SJCRH30 (cell line): ENCODE measurements around the gene TST. TPM values are rescaled to one million over a fixed set of nuclear protein-coding genes. Genes with fewer than 3 reads are reported as not detected.
A peak's percentile ranks its signal among the peaks of the same experiment; 100 is the strongest.

Experiments used
- DNase-seq, 2 experiments: peaks; one replicate each; pipeline ENCODE4 v3.0.0-alpha.2; 2015 to 2020
- H3K27ac ChIP-seq: fragments of 250-450 bp; sonication (Bioruptor Pico); 2 replicates; pipeline ENCODE4 v1.5.1; 2020; ENCODE audit warnings: mild to moderate bottlenecking, moderate library complexity
- H3K27me3 ChIP-seq: fragments of 250-450 bp; sonication (Bioruptor Pico); 2 replicates; pipeline ENCODE4 v1.5.1; 2020; ENCODE audit warnings: mild to moderate bottlenecking, moderate library complexity
- H3K36me3 ChIP-seq: fragments of 250-450 bp; sonication (Bioruptor Pico); 2 replicates; pipeline ENCODE4 v1.5.1; 2020; ENCODE audit warnings: mild to moderate bottlenecking, moderate library complexity
- H3K4me1 ChIP-seq: fragments of 250-450 bp; sonication (Bioruptor Pico); 2 replicates; pipeline ENCODE4 v1.5.1; 2020; ENCODE audit warnings: mild to moderate bottlenecking, moderate library complexity
- H3K4me3 ChIP-seq: fragments of 250-450 bp; sonication (Bioruptor Pico); 2 replicates; pipeline ENCODE4 v1.5.1; 2020; ENCODE audit warnings: mild to moderate bottlenecking, moderate library complexity
- H3K9me3 ChIP-seq: fragments of 250-450 bp; sonication (Bioruptor Pico); replicated peaks from 2 replicates; pipeline ENCODE4 v1.5.1; 2020; ENCODE audit warnings: mild to moderate bottlenecking, moderate library complexity
- total RNA-seq: library from RNA; depleted of rRNA; stranded (reverse); fragments of >200 nt; shearing (Covaris generic); gene quantifications from 2 replicates; pipeline ENCODE4 v1.2.3, GENCODE V29; 2014; rRNA removed

Gene TST
- total RNA-seq: 5.4 and 5.7 TPM in 2 replicates

DNA sequence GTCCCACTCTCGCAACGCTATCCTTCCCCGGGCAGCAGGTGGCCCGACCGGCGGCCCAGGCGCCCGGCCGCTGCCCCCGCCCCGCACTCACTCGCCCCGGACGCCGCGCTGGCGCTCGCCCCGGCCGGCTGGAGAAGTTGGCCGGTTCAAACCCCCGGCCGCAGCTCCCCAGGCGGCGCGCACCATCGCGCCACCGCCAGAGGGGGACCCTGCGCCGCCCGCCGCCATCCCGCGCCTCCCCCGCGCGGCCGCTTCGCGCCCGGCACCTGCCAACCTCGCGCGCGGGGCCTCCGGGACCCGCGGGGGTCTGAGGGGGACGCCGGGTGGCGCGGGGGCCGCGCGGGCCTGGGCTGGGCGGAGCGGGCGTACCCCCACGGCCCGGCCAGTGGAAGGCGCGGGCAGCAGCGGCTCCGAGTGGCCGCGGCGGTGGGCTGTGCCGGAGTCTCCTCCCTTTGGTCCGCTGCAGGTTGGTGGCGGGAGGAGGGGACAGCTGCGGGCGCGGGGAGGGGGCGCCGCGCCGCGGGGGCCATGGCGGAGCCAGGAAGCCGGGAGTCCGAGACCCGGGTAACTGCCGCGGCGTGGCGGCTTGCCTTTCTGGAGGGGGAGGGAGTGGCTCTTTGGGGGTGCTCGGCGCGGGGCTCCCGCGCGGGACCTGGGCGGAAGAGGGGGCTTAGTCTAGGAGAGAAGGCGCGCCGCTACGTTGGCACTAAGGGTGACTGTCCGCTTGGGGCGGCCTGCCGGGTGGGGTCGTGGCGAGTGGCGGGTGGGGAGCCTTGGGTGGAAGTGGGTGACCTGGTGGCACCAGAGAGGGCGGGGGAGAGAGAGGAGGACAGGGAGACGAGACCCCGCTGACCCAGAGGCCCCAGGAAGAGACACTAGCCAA, at the start of gene TST, which contains the start of gene MPST:
TST (minus strand) TSS at position 139 of the 883 bp plus-strand sequence. CDS start 715 bp downstream, outside the sequence.
MPST (plus strand) TSS at position 434 of the 883 bp plus-strand sequence; CDS start at position 529, 95 bp downstream.
- DNase-seq: peak; percentile 74 to 76
- Histone ChIP-seq H3K9me3 (no peaks in the 10 kb centered on the region), H3K27ac (peak within 1 kb of the TSS; percentile 80)

GRCh38 chr22:37068859-37069258, 49.6 kb upstream of the TST start:
- no peaks in the 10 kb centered on the region; the same call in 1 of the 2 replicates for H3K27me3 ChIP-seq

More for the DNA sequence above, at the start of gene TST, which contains the start of gene MPST:
- Histone ChIP-seq H3K36me3 (no peaks in the 10 kb centered on the region), H3K4me1 (no peaks in the 10 kb centered on the region; the same call in 1 of the 2 replicates), H3K27me3 (no peaks in the 10 kb centered on the region), H3K4me3 (peak within 1 kb of the TSS; percentile 99)

GRCh38 chr22:37067428-37067827, 48.2 kb upstream of the TST start:
- Histone ChIP-seq H3K4me1 (no peaks in the 10 kb centered on the region), H3K4me3 (no peak overlapping the region), H3K9me3 (no peaks in the 10 kb centered on the region), H3K27ac (no peak overlapping the region), H3K27me3 (no peaks in the 10 kb centered on the region; the same call in 1 of the 2 replicates), H3K36me3 (no peaks in the 10 kb centered on the region)
- DNase-seq: no peak

More at GRCh38 chr22:37068859-37069258, 49.6 kb upstream of the TST start:
- H3K4me1 ChIP-seq: no peaks in the 10 kb centered on the region
- no peaks in the 10 kb centered on the region for H3K36me3 ChIP-seq
- H3K4me3 ChIP-seq: no peak overlapping the region
- no peak overlapping the region for H3K27ac ChIP-seq
- DNase-seq: no peak
- H3K9me3 ChIP-seq: no peaks in the 10 kb centered on the region

- Histone ChIP-seq H3K4me1 (no peaks in the 10 kb centered on the region), H3K9me3 (no peaks in the 10 kb centered on the region), H3K36me3 (no peaks in the 10 kb centered on the region), H3K27ac (no peak overlapping the region), H3K27me3 (no peaks in the 10 kb centered on the region; the same call in 1 of the 2 replicates), H3K4me3 (no peak overlapping the region)
- DNase-seq: no peak
Measured at GRCh38 chr22:37065961-37066360, 46.7 kb upstream of the TST start.

DNA sequence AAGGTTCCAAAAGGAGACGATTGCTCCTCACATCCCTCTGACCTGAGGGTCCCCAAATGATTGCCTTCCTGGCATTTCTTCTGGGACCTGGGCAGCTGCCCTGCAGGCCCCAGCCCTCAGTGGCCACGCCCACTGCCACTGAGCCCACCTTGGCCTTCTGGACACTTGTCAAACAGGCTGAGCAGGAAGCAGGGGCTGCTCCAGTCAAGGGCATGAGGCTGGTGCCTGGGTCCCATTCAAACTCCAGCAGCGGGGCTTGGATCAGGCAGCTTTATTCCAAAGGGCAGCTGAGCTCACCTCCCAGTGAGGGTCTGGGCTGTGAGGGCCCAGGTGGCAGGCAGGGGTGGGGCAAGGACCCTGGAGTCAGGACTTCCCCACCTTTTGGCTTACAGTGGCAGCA, 45.9 kb upstream of the TST start:
- no peak for DNase-seq
- no peak overlapping the region for H3K4me3 ChIP-seq
- no peaks in the 10 kb centered on the region for H3K9me3 ChIP-seq
- H3K4me1 ChIP-seq: no peaks in the 10 kb centered on the region
- H3K27ac ChIP-seq: no peak overlapping the region
- no peaks in the 10 kb centered on the region; the same call in 1 of the 2 replicates for H3K27me3 ChIP-seq
- no peaks in the 10 kb centered on the region for H3K36me3 ChIP-seq

DNA sequence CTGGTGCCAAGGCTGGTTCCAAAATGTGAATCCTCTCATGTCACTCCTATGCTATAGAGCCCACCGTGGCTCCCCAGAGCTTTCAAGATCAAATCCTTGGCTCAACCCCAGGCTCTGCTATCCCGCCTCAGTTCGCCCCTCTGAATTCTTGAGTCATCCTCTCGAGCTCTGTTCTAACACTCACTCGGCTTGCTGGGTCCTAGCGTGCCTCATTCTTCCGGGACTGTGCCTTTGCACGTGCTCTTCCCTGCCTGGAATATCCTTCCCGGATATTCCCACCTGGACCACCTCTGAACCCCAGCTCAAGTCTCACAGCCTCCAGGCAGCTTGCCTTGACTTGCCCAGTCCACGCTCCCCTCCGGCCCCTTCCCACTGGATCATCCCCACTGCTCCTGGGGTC, 45.3 kb upstream of the TST start:
- Histone ChIP-seq H3K4me1 (no peaks in the 10 kb centered on the region), H3K27me3 (no peaks in the 10 kb centered on the region; the same call in 1 of the 2 replicates), H3K9me3 (no peaks in the 10 kb centered on the region), H3K36me3 (no peaks in the 10 kb centered on the region), H3K4me3 (no peak overlapping the region), H3K27ac (no peak overlapping the region)
- no peak for DNase-seq

DNA sequence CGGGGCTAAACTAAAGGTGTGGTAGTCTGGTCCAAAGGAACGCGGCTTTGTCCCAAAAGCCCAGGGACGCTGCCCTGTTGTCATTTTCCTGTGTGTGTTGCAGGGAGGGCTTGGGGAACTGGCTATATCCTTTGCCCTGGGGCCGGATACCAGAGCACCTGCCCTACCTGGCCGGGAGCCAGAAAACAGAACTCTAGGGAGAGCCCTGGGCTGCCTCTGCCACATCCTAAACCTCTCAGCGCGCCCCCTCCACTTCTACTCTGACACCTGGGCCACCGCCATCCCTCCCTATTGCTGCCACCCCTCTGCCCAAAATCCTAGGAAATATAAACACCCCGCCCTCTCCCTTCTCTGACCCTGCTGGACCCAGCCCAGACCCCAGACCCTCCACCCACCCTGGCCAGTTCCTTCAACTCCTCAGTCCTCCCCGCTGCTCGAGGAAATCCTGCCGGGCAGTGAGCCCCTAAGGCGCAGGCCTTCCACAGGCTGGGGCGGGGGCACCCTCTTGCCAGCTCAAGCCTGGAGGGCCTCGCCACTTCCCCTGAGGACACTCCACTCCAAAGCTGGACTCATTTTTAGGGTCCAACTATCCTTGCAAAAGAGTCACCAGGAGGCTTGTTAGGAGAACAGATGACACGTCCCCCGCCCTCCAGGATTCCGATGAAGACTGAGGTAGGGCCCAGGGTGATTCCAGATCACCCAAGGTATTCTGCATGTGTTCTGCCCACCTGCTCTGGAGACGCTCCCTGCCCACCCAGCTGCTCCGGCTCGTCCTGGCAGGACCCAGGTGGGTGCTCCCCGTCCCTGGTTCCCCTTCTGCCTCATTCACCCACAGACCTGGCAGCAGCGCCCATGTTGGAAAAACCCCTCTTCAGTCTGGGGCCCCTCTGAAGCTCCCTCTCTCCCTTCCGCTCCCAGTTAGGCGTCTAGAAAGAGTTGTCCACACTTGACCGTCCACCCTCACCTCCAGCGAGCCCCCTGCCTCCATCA, 44.5 kb upstream of the TST start:
- H3K27me3 ChIP-seq: no peaks in the 10 kb centered on the region
- no peak overlapping the region for H3K27ac ChIP-seq
- peak; percentile 49 to 65 for DNase-seq
- no peaks in the 10 kb centered on the region for H3K36me3 ChIP-seq
- H3K9me3 ChIP-seq: no peaks in the 10 kb centered on the region
- no peaks in the 10 kb centered on the region for H3K4me1 ChIP-seq
- H3K4me3 ChIP-seq: no peak overlapping the region

GRCh38 chr22:37062702-37063381, 43.6 kb upstream of the TST start:
- Histone ChIP-seq H3K4me1 (no peaks in the 10 kb centered on the region), H3K27ac (no peak overlapping the region)
- no peak for DNase-seq

GRCh38 chr22:37062376-37062675, 43.1 kb upstream of the TST start:
- H3K4me3 ChIP-seq: no peak overlapping the region
- no peaks in the 10 kb centered on the region for H3K9me3 ChIP-seq
- H3K36me3 ChIP-seq: no peaks in the 10 kb centered on the region
- no peaks in the 10 kb centered on the region for H3K4me1 ChIP-seq
- H3K27me3 ChIP-seq: no peaks in the 10 kb centered on the region
- no peak overlapping the region for H3K27ac ChIP-seq
- DNase-seq: no peak

More at GRCh38 chr22:37062702-37063381, 43.6 kb upstream of the TST start:
- no peak overlapping the region for H3K4me3 ChIP-seq
- no peaks in the 10 kb centered on the region for H3K27me3 ChIP-seq
- H3K9me3 ChIP-seq: no peaks in the 10 kb centered on the region
- H3K36me3 ChIP-seq: no peaks in the 10 kb centered on the region

DNA sequence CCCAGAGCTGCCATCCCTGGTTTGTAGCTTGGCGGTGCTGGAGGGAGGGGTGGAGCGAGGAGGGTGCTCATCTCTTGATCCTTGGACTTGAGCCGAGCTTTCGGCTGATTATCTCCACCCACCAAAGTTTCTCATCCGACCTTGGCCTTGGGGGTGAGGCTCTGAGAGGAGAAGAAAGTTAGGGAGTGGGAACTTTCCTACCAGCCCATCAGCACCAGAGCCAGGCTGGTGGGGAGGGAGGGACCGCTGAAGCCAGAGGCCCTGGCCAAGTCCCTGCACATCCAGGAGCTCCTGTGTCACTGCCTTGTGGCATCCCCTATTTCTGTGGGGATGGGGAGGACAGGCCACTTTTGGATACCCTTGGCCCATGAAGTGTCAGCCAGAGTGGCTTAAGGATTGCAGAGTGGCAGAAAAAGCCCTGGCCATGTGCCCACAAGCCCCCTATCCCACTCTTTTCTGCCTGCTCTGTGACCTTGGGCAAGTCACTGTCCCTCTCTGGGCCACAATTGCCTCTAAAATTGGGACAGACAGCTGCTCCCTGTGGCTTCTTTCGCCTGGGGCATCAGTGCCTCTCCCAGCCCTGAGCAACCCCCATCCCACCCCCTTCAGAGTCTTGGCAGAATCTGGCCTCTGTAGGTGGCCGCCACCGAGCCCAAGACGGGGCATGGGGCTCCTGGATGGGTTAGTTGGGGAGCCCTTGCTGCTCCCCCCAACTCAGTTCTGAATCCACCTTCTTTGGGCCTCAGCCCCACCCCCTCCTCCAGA, 42.5 kb upstream of the TST start:
- H3K4me3 ChIP-seq: no peak overlapping the region
- no peaks in the 10 kb centered on the region for H3K4me1 ChIP-seq
- no peaks in the 10 kb centered on the region for H3K27me3 ChIP-seq
- H3K36me3 ChIP-seq: no peaks in the 10 kb centered on the region
- H3K27ac ChIP-seq: no peak overlapping the region
- no peak for DNase-seq
- no peaks in the 10 kb centered on the region for H3K9me3 ChIP-seq

GRCh38 chr22:37060801-37061610, 41.8 kb upstream of the TST start:
- H3K4me1 ChIP-seq: no peaks in the 10 kb centered on the region
- H3K4me3 ChIP-seq: no peak overlapping the region
- H3K36me3 ChIP-seq: no peaks in the 10 kb centered on the region
- DNase-seq: no peak
- H3K9me3 ChIP-seq: no peaks in the 10 kb centered on the region
- H3K27ac ChIP-seq: no peak overlapping the region
- no peaks in the 10 kb centered on the region for H3K27me3 ChIP-seq

DNA sequence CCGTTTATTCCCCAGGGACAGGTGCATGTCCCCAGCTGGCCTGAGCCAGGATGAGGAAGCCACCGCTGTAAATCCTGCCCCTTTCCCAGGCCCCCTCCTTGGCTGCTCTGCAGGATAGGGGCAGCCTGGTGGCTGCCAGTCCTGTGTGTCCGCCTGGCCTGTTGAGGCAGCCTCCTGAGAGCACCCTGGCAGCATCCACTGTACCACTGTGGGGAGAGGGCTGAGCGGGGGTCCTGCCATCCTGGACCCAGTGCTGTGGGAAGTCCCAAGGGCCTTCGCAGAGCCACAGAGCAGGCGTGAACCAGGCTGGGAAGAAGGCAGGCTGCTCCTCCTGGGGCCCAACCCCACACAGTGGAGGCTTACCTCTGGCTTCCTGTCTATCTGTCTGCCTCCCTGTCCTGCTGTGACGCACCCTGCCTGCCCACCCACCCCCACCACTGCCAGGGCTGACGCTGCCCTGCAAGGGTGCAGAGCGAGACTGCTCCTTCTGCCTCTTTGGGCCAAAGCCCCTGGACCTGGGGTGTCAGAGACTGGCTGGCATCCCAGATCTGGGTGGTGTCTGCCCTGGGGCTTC, 40.7 kb upstream of the TST start:
- Histone ChIP-seq H3K27me3 (no peaks in the 10 kb centered on the region), H3K4me1 (no peaks in the 10 kb centered on the region), H3K9me3 (no peaks in the 10 kb centered on the region), H3K36me3 (no peaks in the 10 kb centered on the region), H3K4me3 (no peak overlapping the region), H3K27ac (no peak overlapping the region)
- no peak for DNase-seq
